Panc1 (cell line): Measurements from ENCODE around the gene WDR11. TPM values are rescaled to one million over a fixed set of nuclear protein-coding genes. Genes with fewer than 3 reads are reported as not detected.

Experiments
- ATAC-seq: fragments of 200-7000 bp; cut with Tn5 transposase; 2 replicates; pipeline ENCODE4 v1.9.1; 2020; ENCODE audit warnings: mild to moderate bottlenecking, moderate library complexity
- BruUV-seq: library from RNA; stranded (reverse); fragments of 400-500 nt; replicated peaks from 2 replicates; lab custom pipeline; 2021; lab: Mats Ljungman, UMichigan
- CTCF ChIA-PET: fragments of 300-600 bp; sonication (Branson Sonifier 250); formaldehyde crosslinking; loops from one replicate; lab custom pipeline; 2022; ENCODE audit warnings: antibody characterized with exemption; lab: Charles Lee
- POLR2A ChIA-PET: fragments of 300-600 bp; sonication (Branson Sonifier 250); formaldehyde crosslinking; loops from one replicate; lab custom pipeline; 2022; ENCODE audit warnings: antibody characterized with exemption; lab: Charles Lee
- DNase-seq: peaks from one replicate; pipeline ENCODE4 v3.0.0-alpha.2; 2010; ENCODE audit warnings: low read depth, low spot score
- H3K27ac ChIP-seq: 2 replicates; pipeline ENCODE4 v1.5.1; 2011; ENCODE audit warnings: mild to moderate bottlenecking, low read length, inconsistent platforms
- H3K27me3 ChIP-seq: fragments of 200-500 bp; sonication (Bioruptor generic); 2 replicates; pipeline ENCODE4 v1.6.0; 2014; ENCODE audit warnings: low read length, inconsistent platforms; ENCODE audit not compliant: control insufficient read depth, insufficient read depth
- H3K36me3 ChIP-seq: fragments of 200-500 bp; sonication (Bioruptor generic); 2 replicates; pipeline ENCODE4 v1.5.1; 2014; ENCODE audit warnings: inconsistent platforms, mild to moderate bottlenecking, low read length, moderate library complexity; ENCODE audit not compliant: control insufficient read depth, insufficient read depth
- H3K4me1 ChIP-seq: 2 replicates; pipeline ENCODE4 v1.5.1; 2011; ENCODE audit warnings: inconsistent platforms, mild to moderate bottlenecking, low read length, moderate library complexity; ENCODE audit not compliant: control insufficient read depth, insufficient read depth
- H3K4me3 ChIP-seq, 2 experiments: 2 replicates each; pipeline ENCODE4 v1.5.1; 2011 to 2012; ENCODE audit warnings: low read depth in 2 of 2, low read length in 2 of 2, mild to moderate bottlenecking in 2 of 2, inconsistent platforms in 1 of 2, moderate library complexity in 1 of 2
- H3K9me3 ChIP-seq: fragments of 200-500 bp; sonication (Bioruptor generic); 2 replicates; pipeline ENCODE4 v1.5.1; 2014; ENCODE audit warnings: low read depth, mild to moderate bottlenecking, inconsistent platforms, low read length, moderate library complexity; ENCODE audit not compliant: control insufficient read depth, insufficient read depth
- POLR2AphosphoS5 ChIP-seq: IDR thresholded peaks from 2 replicates; pipeline ENCODE4 v1.6.1; 2012; ENCODE audit warnings: mild to moderate bottlenecking, low read depth, low read length, moderate library complexity
- SIN3A ChIP-seq: IDR thresholded peaks from 2 replicates; pipeline ENCODE4 v1.6.1; 2012; ENCODE audit warnings: low read depth, mild to moderate bottlenecking, low read length, moderate library complexity, borderline replicate concordance; ENCODE audit not compliant: insufficient read depth
- in situ Hi-C: cut with HindIII; loops from 2 replicates; pipeline ENCODE4 v1.10.0; 2016; ENCODE audit warnings: low sequenced_read_pairs, low pct_unique_long_range_greater_than_20kb
- intact Hi-C: fragments of 100-400 bp; cut with micrococcal nuclease; formaldehyde crosslinking; loops from one replicate; pipeline ENCODE4 v1.10.0; 2022; ENCODE audit not compliant: unreplicated experiment
- total RNA-seq: library from RNA; stranded (reverse); gene quantifications from one replicate; pipeline ENCODE4 v1.2.1, GENCODE V29; 2021; ENCODE audit not compliant: unreplicated experiment
- TF ChIP-seq, protein P1 (sequence below): fragments of 450-650 bp; IDR thresholded peaks from 2 replicates; pipeline ENCODE4 v1.5.1; 2017; ENCODE audit warnings: mild to moderate bottlenecking
- TF ChIP-seq, protein P2 (sequence below), 2 experiments: IDR thresholded peaks; 2 replicates each; pipeline ENCODE4 v1.6.1; 2011 to 2012; ENCODE audit warnings: low read depth in 2 of 2, control low read depth in 1 of 2, low read length in 1 of 2, mild to moderate bottlenecking in 1 of 2, moderate library complexity in 1 of 2; ENCODE audit not compliant: insufficient read depth in 1 of 2

Gene WDR11
- total RNA-seq, 1 experiment from 2014 or later: 59.3 TPM

DNA sequence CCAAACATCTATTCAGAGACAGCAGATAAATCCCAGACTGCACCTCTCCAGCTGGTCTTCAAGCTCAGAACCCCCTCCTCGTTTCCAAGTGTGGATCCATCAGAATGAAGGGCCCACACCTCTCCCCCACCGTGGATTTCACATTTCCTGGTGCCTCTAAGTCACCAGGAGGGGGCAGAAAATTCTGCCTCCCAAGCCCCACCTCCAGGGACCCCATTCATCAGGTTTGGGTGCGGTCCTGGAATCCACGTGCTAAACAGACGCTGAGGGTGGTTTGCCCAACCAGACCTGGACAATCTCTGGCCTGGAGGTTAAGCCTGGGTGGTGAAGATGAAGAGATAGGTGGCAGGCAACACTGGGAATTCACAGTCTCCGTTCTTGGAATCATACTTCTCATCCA, 92.4 kb downstream of the WDR11 start:
- no peaks in the 10 kb centered on the region for H3K27me3 ChIP-seq
- in situ Hi-C loops: no loop called here
- ChIA-PET POLR2A (no interaction called here), CTCF (no interaction called here)
- peaks cover 7% of the 10 kb centered on the region; the same call in 1 of the 2 replicates for H3K4me1 ChIP-seq
- BruUV-seq: no TSS peak
- H3K27ac ChIP-seq: no peak overlapping the region
- TF ChIP-seq, protein P1, sequence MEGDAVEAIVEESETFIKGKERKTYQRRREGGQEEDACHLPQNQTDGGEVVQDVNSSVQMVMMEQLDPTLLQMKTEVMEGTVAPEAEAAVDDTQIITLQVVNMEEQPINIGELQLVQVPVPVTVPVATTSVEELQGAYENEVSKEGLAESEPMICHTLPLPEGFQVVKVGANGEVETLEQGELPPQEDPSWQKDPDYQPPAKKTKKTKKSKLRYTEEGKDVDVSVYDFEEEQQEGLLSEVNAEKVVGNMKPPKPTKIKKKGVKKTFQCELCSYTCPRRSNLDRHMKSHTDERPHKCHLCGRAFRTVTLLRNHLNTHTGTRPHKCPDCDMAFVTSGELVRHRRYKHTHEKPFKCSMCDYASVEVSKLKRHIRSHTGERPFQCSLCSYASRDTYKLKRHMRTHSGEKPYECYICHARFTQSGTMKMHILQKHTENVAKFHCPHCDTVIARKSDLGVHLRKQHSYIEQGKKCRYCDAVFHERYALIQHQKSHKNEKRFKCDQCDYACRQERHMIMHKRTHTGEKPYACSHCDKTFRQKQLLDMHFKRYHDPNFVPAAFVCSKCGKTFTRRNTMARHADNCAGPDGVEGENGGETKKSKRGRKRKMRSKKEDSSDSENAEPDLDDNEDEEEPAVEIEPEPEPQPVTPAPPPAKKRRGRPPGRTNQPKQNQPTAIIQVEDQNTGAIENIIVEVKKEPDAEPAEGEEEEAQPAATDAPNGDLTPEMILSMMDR: no peak
- TF ChIP-seq POLR2AphosphoS5 (no peak), SIN3A (no peak)
- intact Hi-C loops: loop anchor here (2.0 to 5.0 kb wide), 3 partner anchors 791 to 959 kb away; no protein-coding TSS in a partner anchor
- no peaks in the 10 kb centered on the region for H3K36me3 ChIP-seq
- no peak for ATAC-seq
- H3K4me3 ChIP-seq: no peak overlapping the region
- no peaks in the 10 kb centered on the region for H3K9me3 ChIP-seq
- DNase-seq: no peak

DNA sequence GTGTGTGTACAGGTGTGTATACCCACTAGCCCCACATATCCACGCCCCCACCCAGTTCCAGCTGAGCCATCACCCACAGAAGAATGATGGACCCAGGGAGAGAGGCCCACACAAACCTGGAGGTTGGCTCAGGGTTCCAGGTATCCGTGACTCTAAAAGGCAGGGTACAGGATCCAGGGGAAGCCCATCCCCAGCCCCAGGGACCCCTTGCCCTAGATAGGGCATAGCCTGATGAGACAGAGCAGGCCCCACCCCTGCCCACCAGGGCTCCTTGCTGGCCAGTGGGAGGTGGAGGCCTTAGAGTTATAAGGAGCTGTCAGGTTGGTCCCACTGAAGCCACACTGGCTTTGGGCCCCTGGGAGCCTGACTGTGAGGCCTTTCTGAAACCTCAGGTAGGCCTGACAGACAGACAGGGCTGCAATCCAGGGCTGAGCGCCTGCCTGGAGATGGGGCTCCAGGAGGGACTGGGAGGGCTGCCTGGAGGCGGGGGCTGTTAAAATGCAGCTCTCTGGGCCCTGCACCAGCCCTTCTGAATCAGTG, 93.5 kb downstream of the WDR11 start:
- TF ChIP-seq, protein P1: no peak
- TF ChIP-seq, protein P2, sequence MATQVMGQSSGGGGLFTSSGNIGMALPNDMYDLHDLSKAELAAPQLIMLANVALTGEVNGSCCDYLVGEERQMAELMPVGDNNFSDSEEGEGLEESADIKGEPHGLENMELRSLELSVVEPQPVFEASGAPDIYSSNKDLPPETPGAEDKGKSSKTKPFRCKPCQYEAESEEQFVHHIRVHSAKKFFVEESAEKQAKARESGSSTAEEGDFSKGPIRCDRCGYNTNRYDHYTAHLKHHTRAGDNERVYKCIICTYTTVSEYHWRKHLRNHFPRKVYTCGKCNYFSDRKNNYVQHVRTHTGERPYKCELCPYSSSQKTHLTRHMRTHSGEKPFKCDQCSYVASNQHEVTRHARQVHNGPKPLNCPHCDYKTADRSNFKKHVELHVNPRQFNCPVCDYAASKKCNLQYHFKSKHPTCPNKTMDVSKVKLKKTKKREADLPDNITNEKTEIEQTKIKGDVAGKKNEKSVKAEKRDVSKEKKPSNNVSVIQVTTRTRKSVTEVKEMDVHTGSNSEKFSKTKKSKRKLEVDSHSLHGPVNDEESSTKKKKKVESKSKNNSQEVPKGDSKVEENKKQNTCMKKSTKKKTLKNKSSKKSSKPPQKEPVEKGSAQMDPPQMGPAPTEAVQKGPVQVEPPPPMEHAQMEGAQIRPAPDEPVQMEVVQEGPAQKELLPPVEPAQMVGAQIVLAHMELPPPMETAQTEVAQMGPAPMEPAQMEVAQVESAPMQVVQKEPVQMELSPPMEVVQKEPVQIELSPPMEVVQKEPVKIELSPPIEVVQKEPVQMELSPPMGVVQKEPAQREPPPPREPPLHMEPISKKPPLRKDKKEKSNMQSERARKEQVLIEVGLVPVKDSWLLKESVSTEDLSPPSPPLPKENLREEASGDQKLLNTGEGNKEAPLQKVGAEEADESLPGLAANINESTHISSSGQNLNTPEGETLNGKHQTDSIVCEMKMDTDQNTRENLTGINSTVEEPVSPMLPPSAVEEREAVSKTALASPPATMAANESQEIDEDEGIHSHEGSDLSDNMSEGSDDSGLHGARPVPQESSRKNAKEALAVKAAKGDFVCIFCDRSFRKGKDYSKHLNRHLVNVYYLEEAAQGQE (IDR thresholded peaks at IDR 0.05; ENCODE audit: insufficient read depth in 1 of 2, low read depth in 2 of 2, low read length in 1 of 2): no peak
- in situ Hi-C loops (no loop called here), intact Hi-C loops (loop anchor here (5.0 kb wide), 1 partner anchor 958 kb away; no protein-coding TSS in a partner anchor)
- Histone ChIP-seq H3K4me3 (no peak overlapping the region), H3K27me3 (peaks cover 3% of the 10 kb centered on the region; the same call in 1 of the 2 replicates), H3K4me1 (peaks cover 10% of the 10 kb centered on the region), H3K36me3 (no peaks in the 10 kb centered on the region), H3K9me3 (no peaks in the 10 kb centered on the region), H3K27ac (no peak overlapping the region)
- no TSS peak for BruUV-seq
- CTCF ChIA-PET: no interaction called here
- POLR2A ChIA-PET: no interaction called here
- ATAC-seq (no peak), DNase-seq (no peak)
